OCI-LY3 (cell line): ENCODE data around the gene TAGAP.

Experiments used
- H2AFZ ChIP-seq: fragments of 200-600, 300-600 bp; shearing (Covaris generic); 2 replicates; pipeline ENCODE4 v1.6.0; 2014; ENCODE audit warnings: antibody characterized with exemption, low read depth, low read length
- H3K27ac ChIP-seq: fragments of 200-600, 300-600 bp; sonication (generic); 2 replicates; pipeline ENCODE4 v1.5.1; 2014; ENCODE audit warnings: mild to moderate bottlenecking, low read length, moderate library complexity, mixed read lengths
- H3K27me3 ChIP-seq: fragments of 200-600, 300-600 bp; sonication (generic); 2 replicates; pipeline ENCODE4 v1.6.1; 2014; ENCODE audit warnings: low read depth, low read length, mixed read lengths
- H3K36me3 ChIP-seq: fragments of 200-600, 300-600 bp; sonication (generic); replicated peaks from 2 replicates; pipeline ENCODE3; 2014; ENCODE audit warnings: low read depth, low read length, mixed read lengths
- H3K4me1 ChIP-seq: fragments of 300-600, 200-600 bp; sonication (generic); 2 replicates; pipeline ENCODE4 v1.6.1; 2014; ENCODE audit warnings: low read length, mixed read lengths
- H3K4me2 ChIP-seq: fragments of 200-600, 300-600 bp; sonication (generic); 2 replicates; pipeline ENCODE4 v1.6.1; 2014; ENCODE audit warnings: low read length, mixed read lengths
- H3K4me3 ChIP-seq: fragments of 300-600, 200-600 bp; sonication (generic); 2 replicates; pipeline ENCODE4 v1.5.1; 2014; ENCODE audit warnings: antibody characterized with exemption, mild to moderate bottlenecking, low read length, moderate library complexity
- H3K79me2 ChIP-seq: fragments of 300-600, 200-600 bp; shearing (Covaris generic); 2 replicates; pipeline ENCODE4 v1.6.1; 2014; ENCODE audit warnings: mild to moderate bottlenecking, low read length, mixed read lengths
- H3K9ac ChIP-seq: fragments of 300-600, 200-600 bp; shearing (Covaris generic); 2 replicates; pipeline ENCODE4 v1.6.0; 2014; ENCODE audit warnings: mild to moderate bottlenecking, low read length, moderate library complexity
- H3K9me3 ChIP-seq: fragments of 200-600, 300-600 bp; shearing (Covaris generic); 2 replicates; pipeline ENCODE4 v1.6.1; 2014; ENCODE audit warnings: low read length, mixed read lengths; ENCODE audit not compliant: insufficient read depth
- H4K20me1 ChIP-seq: fragments of 200-600, 300-600 bp; sonication (generic); 2 replicates; pipeline ENCODE4 v1.6.1; 2016; ENCODE audit warnings: low read length, mixed read lengths; ENCODE audit not compliant: insufficient read depth
- EZH2phosphoT487 ChIP-seq: fragments of 200-600 bp; shearing (Covaris generic); IDR thresholded peaks from 2 replicates; pipeline ENCODE4 v1.6.1; 2018; ENCODE audit warnings: antibody characterized with exemption, mixed run types, low read depth
- TF ChIP-seq, protein P1 (sequence below): fragments of 200-600, 300-600 bp; sonication (generic); IDR thresholded peaks from 2 replicates; pipeline ENCODE4 v1.5.1; 2014; ENCODE audit warnings: antibody characterized with exemption, low read length, low read depth

The TAGAP gene

DNA sequence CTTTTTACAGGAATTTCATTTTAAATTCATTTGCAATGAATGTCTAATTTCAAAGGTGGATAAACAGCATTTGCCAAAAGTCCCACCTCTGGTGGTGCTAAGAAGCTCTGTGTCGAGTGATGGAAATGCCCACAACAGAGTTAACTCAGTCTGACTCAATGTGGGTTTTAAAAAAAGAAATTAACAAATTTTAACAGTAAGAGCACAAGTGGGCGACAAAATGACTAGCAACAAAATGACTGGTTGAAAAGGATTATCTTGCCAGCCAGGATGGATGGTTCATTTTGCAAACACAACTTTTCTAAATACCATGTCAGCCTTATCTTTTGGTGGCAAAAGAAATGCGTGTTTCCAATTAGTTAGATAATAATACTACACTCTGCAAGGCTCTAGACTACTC is 14.3 kb upstream of the TAGAP start:
- Histone ChIP-seq H3K9me3 (no peaks in the 10 kb centered on the region), H4K20me1 (no peaks in the 10 kb centered on the region), H3K4me2 (no peak overlapping the region), H3K4me1 (peaks cover 77% of the 10 kb centered on the region), H3K27me3 (no peaks in the 10 kb centered on the region), H2AFZ (no peak overlapping the region), H3K4me3 (no peak overlapping the region), H3K9ac (no peak overlapping the region), H3K79me2 (no peaks in the 10 kb centered on the region), H3K36me3 (no peaks in the 10 kb centered on the region), H3K27ac (no peak overlapping the region)
- TF ChIP-seq, protein P1, sequence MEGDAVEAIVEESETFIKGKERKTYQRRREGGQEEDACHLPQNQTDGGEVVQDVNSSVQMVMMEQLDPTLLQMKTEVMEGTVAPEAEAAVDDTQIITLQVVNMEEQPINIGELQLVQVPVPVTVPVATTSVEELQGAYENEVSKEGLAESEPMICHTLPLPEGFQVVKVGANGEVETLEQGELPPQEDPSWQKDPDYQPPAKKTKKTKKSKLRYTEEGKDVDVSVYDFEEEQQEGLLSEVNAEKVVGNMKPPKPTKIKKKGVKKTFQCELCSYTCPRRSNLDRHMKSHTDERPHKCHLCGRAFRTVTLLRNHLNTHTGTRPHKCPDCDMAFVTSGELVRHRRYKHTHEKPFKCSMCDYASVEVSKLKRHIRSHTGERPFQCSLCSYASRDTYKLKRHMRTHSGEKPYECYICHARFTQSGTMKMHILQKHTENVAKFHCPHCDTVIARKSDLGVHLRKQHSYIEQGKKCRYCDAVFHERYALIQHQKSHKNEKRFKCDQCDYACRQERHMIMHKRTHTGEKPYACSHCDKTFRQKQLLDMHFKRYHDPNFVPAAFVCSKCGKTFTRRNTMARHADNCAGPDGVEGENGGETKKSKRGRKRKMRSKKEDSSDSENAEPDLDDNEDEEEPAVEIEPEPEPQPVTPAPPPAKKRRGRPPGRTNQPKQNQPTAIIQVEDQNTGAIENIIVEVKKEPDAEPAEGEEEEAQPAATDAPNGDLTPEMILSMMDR, result no peak
- TF ChIP-seq EZH2phosphoT487, result no peak

DNA sequence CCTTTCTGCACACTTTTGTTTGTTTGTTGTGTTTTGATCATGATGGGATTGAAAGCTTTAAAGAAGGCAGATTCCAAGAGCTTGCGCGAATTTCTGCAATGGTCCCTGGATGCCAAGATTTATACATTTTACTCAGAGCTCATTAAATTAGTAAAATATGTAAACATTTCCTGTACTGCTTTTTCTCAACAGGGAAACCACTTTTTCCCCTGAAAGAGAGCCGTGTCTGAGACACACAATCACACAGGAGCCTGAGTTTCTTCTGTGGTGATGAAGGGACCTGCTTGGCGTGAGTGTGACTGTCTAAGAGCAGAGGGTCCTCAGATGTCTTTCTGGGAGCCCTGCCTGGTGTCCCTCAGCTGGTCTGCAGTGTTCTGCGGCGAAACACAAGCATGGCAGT is 12.1 kb upstream of the TAGAP start:
- Histone ChIP-seq H3K79me2 (no peaks in the 10 kb centered on the region), H4K20me1 (no peaks in the 10 kb centered on the region), H3K4me1 (peaks cover 71% of the 10 kb centered on the region), H3K27ac (peak overlapping the region; percentile 89), H3K27me3 (no peaks in the 10 kb centered on the region), H2AFZ (no peak overlapping the region), H3K4me2 (peak overlapping the region; percentile 74), H3K9me3 (no peaks in the 10 kb centered on the region), H3K36me3 (no peaks in the 10 kb centered on the region), H3K9ac (peak overlapping the region; percentile 71; the same call in 1 of the 2 replicates), H3K4me3 (peak overlapping the region; percentile 57)
- TF ChIP-seq, protein P1, result no peak
- TF ChIP-seq EZH2phosphoT487, result no peak

DNA sequence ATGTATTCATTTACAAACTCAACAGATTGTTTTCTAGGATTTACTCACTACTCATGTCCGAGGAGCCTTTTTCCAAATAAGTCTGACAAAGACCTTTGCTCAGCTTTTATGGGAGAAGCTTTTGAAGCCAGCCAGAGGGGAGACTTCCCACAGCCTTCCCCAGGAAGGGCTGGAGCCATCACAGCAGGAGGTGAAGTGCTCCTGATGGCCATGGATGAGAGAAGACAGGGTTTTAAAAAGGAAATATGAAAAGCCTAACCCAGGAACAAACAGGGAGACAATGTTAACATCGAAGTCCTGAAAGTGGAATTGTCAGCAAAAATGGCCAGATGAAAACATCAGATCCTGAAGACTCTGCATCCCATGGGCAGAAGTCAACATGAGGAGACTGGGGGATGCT is 11.6 kb upstream of the TAGAP start:
- H4K20me1 ChIP-seq, result no peaks in the 10 kb centered on the region
- peak overlapping the region; percentile 71; the same call in 1 of the 2 replicates for H3K9ac ChIP-seq
- no peaks in the 10 kb centered on the region for H3K79me2 ChIP-seq
- no peak overlapping the region for H2AFZ ChIP-seq
- TF ChIP-seq EZH2phosphoT487, result no peak
- TF ChIP-seq, protein P1, result no peak
- no peaks in the 10 kb centered on the region for H3K27me3 ChIP-seq
- no peaks in the 10 kb centered on the region for H3K36me3 ChIP-seq
- H3K4me2 ChIP-seq, result peak overlapping the region; percentile 74
- H3K4me3 ChIP-seq, result peak overlapping the region; percentile 57
- H3K9me3 ChIP-seq, result no peaks in the 10 kb centered on the region
- H3K4me1 ChIP-seq, result peaks cover 71% of the 10 kb centered on the region
- peak overlapping the region; percentile 89 for H3K27ac ChIP-seq

DNA sequence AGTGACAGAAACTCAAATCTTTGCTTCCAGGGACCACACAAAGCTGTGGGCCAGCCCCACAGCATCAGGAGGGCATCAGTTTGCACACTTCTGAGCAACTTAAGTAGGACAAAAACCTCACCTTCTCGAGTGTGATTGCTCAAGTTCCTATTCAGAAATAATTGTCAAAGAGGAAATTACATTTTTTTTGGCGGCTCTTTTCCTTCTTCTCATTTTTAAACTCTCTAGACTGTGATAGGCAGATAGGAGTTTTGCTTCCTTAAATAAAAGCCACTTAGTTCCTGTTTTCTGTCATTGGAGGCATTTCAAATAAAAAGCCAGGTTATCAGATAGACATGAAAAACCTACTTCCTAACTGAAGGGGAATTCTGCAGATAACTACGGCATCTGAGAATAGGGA is 11.2 kb upstream of the TAGAP start:
- Histone ChIP-seq H3K4me1 (peaks cover 71% of the 10 kb centered on the region), H2AFZ (no peak overlapping the region), H3K9me3 (no peaks in the 10 kb centered on the region), H3K36me3 (no peaks in the 10 kb centered on the region), H3K79me2 (no peaks in the 10 kb centered on the region), H3K27me3 (no peaks in the 10 kb centered on the region), H3K27ac (peak overlapping the region; percentile 89), H3K4me2 (peak overlapping the region; percentile 74), H3K9ac (peak overlapping the region; percentile 71), H4K20me1 (no peaks in the 10 kb centered on the region), H3K4me3 (peak overlapping the region; percentile 57)
- no peak for TF ChIP-seq EZH2phosphoT487
- TF ChIP-seq, protein P1, result no peak
